GM12878 (cell line): ENCODE measurements around the gene GSE1. TPM values are rescaled to one million over a fixed set of nuclear protein-coding genes. Genes with fewer than 3 reads are reported as not detected.

ENCODE experiments used
- ATAC-seq: fragments of 200-7000 bp; cut with Tn5 transposase; 3 replicates; pipeline ENCODE4 v1.9.1; 2020; ENCODE audit warnings: mild to moderate bottlenecking, moderate library complexity
- BruUV-seq: library from RNA; stranded (reverse); fragments of 400-500 nt; replicated peaks from 2 replicates; lab custom pipeline; 2021; lab: Mats Ljungman, UMichigan
- CTCF ChIA-PET: fragments of 300-600 bp; sonication (Branson Sonifier 250); formaldehyde crosslinking; extraction: SDS; loops from one replicate; lab custom pipeline; 2021; ENCODE audit warnings: inconsistent platforms; lab: Yijun Ruan, JAX
- POLR2A ChIA-PET: fragments of 350-600 bp; formaldehyde crosslinking; extraction: SDS; loops from one replicate; lab custom pipeline; 2021; ENCODE audit warnings: inconsistent platforms; lab: Charles Lee
- RAD21 ChIA-PET: fragments of 300-600 bp; sonication (Branson Sonifier 250); formaldehyde crosslinking; loops from one replicate; lab custom pipeline; 2023; ENCODE audit warnings: antibody characterized with exemption; ENCODE audit not compliant: unreplicated experiment; lab: Charles Lee
- SMC1A ChIA-PET: fragments of 300-600 bp; sonication (Branson Sonifier 250); formaldehyde crosslinking; loops from one replicate; lab custom pipeline; 2023; ENCODE audit not compliant: unreplicated experiment, uncharacterized antibody; lab: Charles Lee
- DNase-seq: peaks from one replicate; pipeline ENCODE4 v3.0.0-alpha.2; 2011; ENCODE audit warnings: low read depth, low spot score
- FAIRE-seq: peaks from 3 replicates; lab custom pipeline; 2011; peaks lifted over from hg19 to GRCh38; lab: Jason Lieb, UNC
- H2AFZ ChIP-seq: 2 replicates; pipeline ENCODE4 v1.6.0; 2011; ENCODE audit warnings: low read depth, low read length, control low read depth; ENCODE audit not compliant: control insufficient read depth
- H3K27ac ChIP-seq: 2 replicates; pipeline ENCODE4 v1.5.1; 2011; ENCODE audit warnings: control low read depth; ENCODE audit not compliant: control insufficient read depth, insufficient read depth
- H3K27me3 ChIP-seq, 2 experiments: replicated peaks in 1 of 2; 2 replicates each; pipeline versions ENCODE4 v1.6.0 to v1.6.1; 2011; ENCODE audit warnings: low read length in 1 of 2; ENCODE audit not compliant: control insufficient read depth in 2 of 2, insufficient read depth in 2 of 2
- H3K36me3 ChIP-seq, 2 experiments: 2 replicates each; pipeline ENCODE4 v1.5.1; 2011; ENCODE audit warnings: low read length in 1 of 2; ENCODE audit not compliant: control insufficient read depth in 2 of 2, insufficient read depth in 2 of 2
- H3K4me1 ChIP-seq: 2 replicates; pipeline ENCODE4 v1.6.1; 2011; ENCODE audit warnings: mild to moderate bottlenecking, low read length, moderate library complexity, mixed read lengths; ENCODE audit not compliant: control insufficient read depth, insufficient read depth
- H3K4me2 ChIP-seq: 2 replicates; pipeline ENCODE4 v1.6.0; 2011; ENCODE audit warnings: control low read depth; ENCODE audit not compliant: control insufficient read depth, insufficient read depth
- H3K4me3 ChIP-seq: fragments of 200-600 bp; sonication (generic); 2 replicates; pipeline ENCODE4 v1.5.1; 2016
- H3K79me2 ChIP-seq: 2 replicates; pipeline ENCODE4 v1.6.0; 2011; ENCODE audit warnings: low read length; ENCODE audit not compliant: control insufficient read depth, insufficient read depth
- H3K9ac ChIP-seq: 2 replicates; pipeline ENCODE4 v1.8.0; 2011; ENCODE audit warnings: low read length, control low read depth, mixed read lengths; ENCODE audit not compliant: control insufficient read depth, insufficient read depth
- H3K9me3 ChIP-seq: replicated peaks from 3 replicates; pipeline ENCODE4 v1.5.1; 2011; ENCODE audit warnings: mild to moderate bottlenecking, low read length; ENCODE audit not compliant: control insufficient read depth, insufficient read depth
- H4K20me1 ChIP-seq: 2 replicates; pipeline ENCODE4 v1.6.0; 2011; ENCODE audit not compliant: control insufficient read depth, insufficient read depth
- POLR2A ChIP-seq: IDR thresholded peaks from 2 replicates; pipeline ENCODE4 v1.6.1; 2011; ENCODE audit warnings: low read depth, mild to moderate bottlenecking, low read length
- SIX5 ChIP-seq: IDR thresholded peaks from 2 replicates; pipeline ENCODE4 v1.6.1; 2011; ENCODE audit warnings: mild to moderate bottlenecking, low read depth, low read length, moderate library complexity; ENCODE audit not compliant: severe bottlenecking
- SUZ12 ChIP-seq: fragments of 200-600 bp; sonication (generic); IDR thresholded peaks from one replicate; pipeline ENCODE4 v1.6.1; 2018; ENCODE audit warnings: antibody characterized with exemption, mild to moderate bottlenecking; ENCODE audit not compliant: unreplicated experiment
- WGBS: methylation state at CpG from one replicate; pipeline ENCODE4 v1.1.6; 2016; ENCODE audit warnings: low lambda C conversion rate; ENCODE audit not compliant: insufficient replicate concordance, insufficient coverage; ENCODE audit errors: missing lambda C conversion rate; 5-methylcytosine and 5-hydroxymethylcytosine counted together
- in situ Hi-C: fragments of 300-500 bp; cut with MboI; formaldehyde crosslinking; loops from 9 replicates; pipeline ENCODE4 v1.14.3; 2018; ENCODE audit warnings: mixed read lengths
- intact Hi-C: fragments of 100-400 bp; cut with micrococcal nuclease; formaldehyde crosslinking; loops from one replicate; pipeline ENCODE4 v1.14.2; 2022; ENCODE audit not compliant: unreplicated experiment
- polyA plus RNA-seq, 11 experiments: library from polyadenylated mRNA; depleted of rRNA in 4 of 11; unstranded in 6 of 11; stranded (reverse) in 5 of 11; fragments of >200 nt; fragmentation: Nextera tagmentation in 4 of 11; fragmentation: Illumina TruSeq in 1 of 11; extraction: Ambion mirVana in 4 of 11; extraction: Trizol in 1 of 11; gene quantifications; 1 replicate in 1 of 11; 2 replicates in 10 of 11; pipeline versions ENCODE4 v1.2.1 to v1.2.3, GENCODE V29; 2011 to 2016; ENCODE audit warnings: inconsistent platforms in 2 of 11, missing spikeins in 2 of 11, low read depth in 1 of 11
- total RNA-seq, 4 experiments: library from RNA; depleted of rRNA in 3 of 4; stranded (reverse); fragments of >200 nt in 3 of 4; fragmentation: Illumina TruSeq in 1 of 4; extraction: Trizol in 1 of 4; gene quantifications; 2 replicates each; pipeline versions ENCODE4 v1.2.1 to v1.2.3, GENCODE V29; 2013 to 2021
- TF ChIP-seq, protein P1 (sequence below): IDR thresholded peaks from 2 replicates; pipeline ENCODE4 v1.6.1; 2012; ENCODE audit warnings: low read depth, low read length, improper control_type of control experiment
- TF ChIP-seq, protein P2 (sequence below): fragments of 450-650 bp; IDR thresholded peaks from 2 replicates; pipeline ENCODE4 v1.6.1; 2016; ENCODE audit warnings: mild to moderate bottlenecking
- TF ChIP-seq, protein P3 (sequence below): fragments of 450-650 bp; formaldehyde crosslinking; IDR thresholded peaks from 2 replicates; pipeline ENCODE4 v1.4.0; 2020; ENCODE audit warnings: mild to moderate bottlenecking, moderate library complexity

GSE1 gene
- total and polyA plus RNA-seq, 10 of the 15 experiments (the other 5 are each of a cell fraction or from before 2014, with no cell fraction given), result 4.6 to 58.7 (median 18.2) TPM

DNA sequence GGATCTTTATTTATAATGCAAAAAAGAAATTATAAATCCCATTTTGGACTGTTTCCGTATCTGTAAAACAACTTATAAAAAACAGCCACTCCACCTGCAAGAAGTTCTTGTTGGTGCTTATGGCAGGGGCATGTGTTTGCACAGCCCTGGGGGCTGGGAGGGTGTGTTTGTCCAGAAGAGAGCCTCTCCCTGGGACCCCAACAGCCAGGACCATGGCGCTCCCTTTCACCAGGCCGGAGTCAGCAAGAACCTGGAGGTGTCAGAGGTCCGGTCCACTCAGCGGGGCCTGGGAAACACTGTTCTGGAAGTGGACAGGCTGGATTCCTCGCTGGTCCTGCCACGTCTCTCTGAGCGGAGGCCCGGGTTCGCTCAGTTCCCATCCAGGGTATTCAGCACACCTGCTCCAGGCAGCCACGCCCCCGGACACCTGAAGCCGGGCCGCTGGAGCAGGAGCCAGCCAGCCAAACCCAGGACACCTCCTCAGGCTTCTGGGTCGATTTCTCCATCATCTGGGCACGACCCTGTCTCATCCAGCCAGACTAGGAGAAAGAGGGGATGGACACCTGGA is 94.5 kb downstream of the GSE1 start:
- Histone ChIP-seq H3K27me3 (no peaks in the 10 kb centered on the region), H3K27ac (no peak overlapping the region), H3K79me2 (no peaks in the 10 kb centered on the region), H4K20me1 (no peaks in the 10 kb centered on the region), H3K4me1 (no peaks in the 10 kb centered on the region), H3K4me2 (no peak overlapping the region), H3K9ac (no peak overlapping the region), H3K36me3 (no peaks in the 10 kb centered on the region), H3K9me3 (no peaks in the 10 kb centered on the region; the same call in 2 of the 3 replicates)
- SMC1A ChIA-PET, result no interaction called here
- POLR2A ChIA-PET, result no interaction called here
- no peak for FAIRE-seq
- DNase-seq, result no peak
- in situ Hi-C loops, result no loop called here
- RAD21 ChIA-PET, result no interaction called here
- CTCF ChIA-PET, result no interaction called here
- no peak for ATAC-seq
- no TSS peak for BruUV-seq
- intact Hi-C loops, result no loop called here
- no peak for TF ChIP-seq POLR2A
- TF ChIP-seq, protein P1, sequence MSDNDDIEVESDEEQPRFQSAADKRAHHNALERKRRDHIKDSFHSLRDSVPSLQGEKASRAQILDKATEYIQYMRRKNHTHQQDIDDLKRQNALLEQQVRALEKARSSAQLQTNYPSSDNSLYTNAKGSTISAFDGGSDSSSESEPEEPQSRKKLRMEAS, result no peak
- no peak for TF ChIP-seq SIX5
- TF ChIP-seq, protein P2, sequence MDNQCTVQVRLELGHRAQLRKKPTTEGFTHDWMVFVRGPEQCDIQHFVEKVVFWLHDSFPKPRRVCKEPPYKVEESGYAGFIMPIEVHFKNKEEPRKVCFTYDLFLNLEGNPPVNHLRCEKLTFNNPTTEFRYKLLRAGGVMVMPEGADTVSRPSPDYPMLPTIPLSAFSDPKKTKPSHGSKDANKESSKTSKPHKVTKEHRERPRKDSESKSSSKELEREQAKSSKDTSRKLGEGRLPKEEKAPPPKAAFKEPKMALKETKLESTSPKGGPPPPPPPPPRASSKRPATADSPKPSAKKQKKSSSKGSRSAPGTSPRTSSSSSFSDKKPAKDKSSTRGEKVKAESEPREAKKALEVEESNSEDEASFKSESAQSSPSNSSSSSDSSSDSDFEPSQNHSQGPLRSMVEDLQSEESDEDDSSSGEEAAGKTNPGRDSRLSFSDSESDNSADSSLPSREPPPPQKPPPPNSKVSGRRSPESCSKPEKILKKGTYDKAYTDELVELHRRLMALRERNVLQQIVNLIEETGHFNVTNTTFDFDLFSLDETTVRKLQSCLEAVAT, result no peak
- TF ChIP-seq SUZ12, result no peak
- TF ChIP-seq, protein P3, sequence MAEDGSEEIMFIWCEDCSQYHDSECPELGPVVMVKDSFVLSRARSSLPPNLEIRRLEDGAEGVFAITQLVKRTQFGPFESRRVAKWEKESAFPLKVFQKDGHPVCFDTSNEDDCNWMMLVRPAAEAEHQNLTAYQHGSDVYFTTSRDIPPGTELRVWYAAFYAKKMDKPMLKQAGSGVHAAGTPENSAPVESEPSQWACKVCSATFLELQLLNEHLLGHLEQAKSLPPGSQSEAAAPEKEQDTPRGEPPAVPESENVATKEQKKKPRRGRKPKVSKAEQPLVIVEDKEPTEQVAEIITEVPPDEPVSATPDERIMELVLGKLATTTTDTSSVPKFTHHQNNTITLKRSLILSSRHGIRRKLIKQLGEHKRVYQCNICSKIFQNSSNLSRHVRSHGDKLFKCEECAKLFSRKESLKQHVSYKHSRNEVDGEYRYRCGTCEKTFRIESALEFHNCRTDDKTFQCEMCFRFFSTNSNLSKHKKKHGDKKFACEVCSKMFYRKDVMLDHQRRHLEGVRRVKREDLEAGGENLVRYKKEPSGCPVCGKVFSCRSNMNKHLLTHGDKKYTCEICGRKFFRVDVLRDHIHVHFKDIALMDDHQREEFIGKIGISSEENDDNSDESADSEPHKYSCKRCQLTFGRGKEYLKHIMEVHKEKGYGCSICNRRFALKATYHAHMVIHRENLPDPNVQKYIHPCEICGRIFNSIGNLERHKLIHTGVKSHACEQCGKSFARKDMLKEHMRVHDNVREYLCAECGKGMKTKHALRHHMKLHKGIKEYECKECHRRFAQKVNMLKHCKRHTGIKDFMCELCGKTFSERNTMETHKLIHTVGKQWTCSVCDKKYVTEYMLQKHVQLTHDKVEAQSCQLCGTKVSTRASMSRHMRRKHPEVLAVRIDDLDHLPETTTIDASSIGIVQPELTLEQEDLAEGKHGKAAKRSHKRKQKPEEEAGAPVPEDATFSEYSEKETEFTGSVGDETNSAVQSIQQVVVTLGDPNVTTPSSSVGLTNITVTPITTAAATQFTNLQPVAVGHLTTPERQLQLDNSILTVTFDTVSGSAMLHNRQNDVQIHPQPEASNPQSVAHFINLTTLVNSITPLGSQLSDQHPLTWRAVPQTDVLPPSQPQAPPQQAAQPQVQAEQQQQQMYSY (CRISPR knock-in tag), result no peak
- TF ChIP-seq, all 136 proteins: peak for 0
- H2AFZ ChIP-seq, result no peak overlapping the region
- H3K4me3 ChIP-seq, result no peak overlapping the region
- WGBS, result 59% methylated on average over 16 of the region's 16 CpGs
